Measurements from ENCODE around the gene ZMIZ1.

Gene ZMIZ1

DNA sequence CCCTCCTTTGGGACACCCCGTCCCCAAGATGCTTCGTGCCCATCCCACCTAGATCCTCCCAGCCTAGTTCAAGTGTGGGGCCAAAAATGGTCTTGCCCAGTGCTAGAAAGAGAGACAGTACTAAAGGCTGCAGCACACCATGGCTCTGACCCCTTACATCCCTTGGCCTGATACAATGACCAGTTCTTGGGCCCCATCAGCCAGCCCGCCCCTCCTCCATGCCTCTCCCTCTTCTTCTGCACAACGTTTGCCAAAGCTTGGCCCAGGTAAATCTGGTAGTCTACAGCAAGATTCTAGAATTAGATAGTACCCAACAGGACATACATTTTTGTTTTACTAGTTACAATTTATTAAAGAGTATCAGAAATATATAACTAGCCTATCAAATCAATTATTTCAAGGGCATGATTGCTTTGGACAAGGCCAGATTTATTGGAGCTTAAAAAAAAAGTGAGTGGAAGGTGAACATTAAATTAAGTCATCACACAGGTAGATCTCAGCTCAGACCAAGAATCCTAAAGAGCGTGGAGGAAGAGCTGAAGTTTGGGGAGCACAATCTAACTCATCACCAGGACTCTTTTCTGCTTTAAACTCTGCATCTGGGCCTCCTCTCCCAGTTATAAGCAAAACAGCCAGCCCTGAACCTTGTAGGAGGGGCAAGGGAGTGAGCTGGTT lies 69.8 kb downstream of the ZMIZ1 start:
- TF ChIP-seq SIN3A (IDR thresholded peaks at IDR 0.05; ENCODE audit: borderline replicate concordance, insufficient read depth, low read length), result no peak
- TF ChIP-seq, protein P1, sequence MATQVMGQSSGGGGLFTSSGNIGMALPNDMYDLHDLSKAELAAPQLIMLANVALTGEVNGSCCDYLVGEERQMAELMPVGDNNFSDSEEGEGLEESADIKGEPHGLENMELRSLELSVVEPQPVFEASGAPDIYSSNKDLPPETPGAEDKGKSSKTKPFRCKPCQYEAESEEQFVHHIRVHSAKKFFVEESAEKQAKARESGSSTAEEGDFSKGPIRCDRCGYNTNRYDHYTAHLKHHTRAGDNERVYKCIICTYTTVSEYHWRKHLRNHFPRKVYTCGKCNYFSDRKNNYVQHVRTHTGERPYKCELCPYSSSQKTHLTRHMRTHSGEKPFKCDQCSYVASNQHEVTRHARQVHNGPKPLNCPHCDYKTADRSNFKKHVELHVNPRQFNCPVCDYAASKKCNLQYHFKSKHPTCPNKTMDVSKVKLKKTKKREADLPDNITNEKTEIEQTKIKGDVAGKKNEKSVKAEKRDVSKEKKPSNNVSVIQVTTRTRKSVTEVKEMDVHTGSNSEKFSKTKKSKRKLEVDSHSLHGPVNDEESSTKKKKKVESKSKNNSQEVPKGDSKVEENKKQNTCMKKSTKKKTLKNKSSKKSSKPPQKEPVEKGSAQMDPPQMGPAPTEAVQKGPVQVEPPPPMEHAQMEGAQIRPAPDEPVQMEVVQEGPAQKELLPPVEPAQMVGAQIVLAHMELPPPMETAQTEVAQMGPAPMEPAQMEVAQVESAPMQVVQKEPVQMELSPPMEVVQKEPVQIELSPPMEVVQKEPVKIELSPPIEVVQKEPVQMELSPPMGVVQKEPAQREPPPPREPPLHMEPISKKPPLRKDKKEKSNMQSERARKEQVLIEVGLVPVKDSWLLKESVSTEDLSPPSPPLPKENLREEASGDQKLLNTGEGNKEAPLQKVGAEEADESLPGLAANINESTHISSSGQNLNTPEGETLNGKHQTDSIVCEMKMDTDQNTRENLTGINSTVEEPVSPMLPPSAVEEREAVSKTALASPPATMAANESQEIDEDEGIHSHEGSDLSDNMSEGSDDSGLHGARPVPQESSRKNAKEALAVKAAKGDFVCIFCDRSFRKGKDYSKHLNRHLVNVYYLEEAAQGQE (IDR thresholded peaks at IDR 0.05; ENCODE audit: insufficient read depth in 1 of 2, low read depth in 2 of 2, low read length in 2 of 2), result no peak
- no peak for TF ChIP-seq POLR2AphosphoS5 (IDR thresholded peaks at IDR 0.05; ENCODE audit: low read depth, low read length)
- TF ChIP-seq FOXP2 (optimal IDR thresholded peaks at IDR 0.05; ENCODE audit: borderline replicate concordance, extremely low read depth, extremely low read length, insufficient read depth), result no peak
- no peak for TF ChIP-seq TAF1 (IDR thresholded peaks at IDR 0.05; ENCODE audit: borderline replicate concordance, insufficient read depth, low read length)

DNA sequence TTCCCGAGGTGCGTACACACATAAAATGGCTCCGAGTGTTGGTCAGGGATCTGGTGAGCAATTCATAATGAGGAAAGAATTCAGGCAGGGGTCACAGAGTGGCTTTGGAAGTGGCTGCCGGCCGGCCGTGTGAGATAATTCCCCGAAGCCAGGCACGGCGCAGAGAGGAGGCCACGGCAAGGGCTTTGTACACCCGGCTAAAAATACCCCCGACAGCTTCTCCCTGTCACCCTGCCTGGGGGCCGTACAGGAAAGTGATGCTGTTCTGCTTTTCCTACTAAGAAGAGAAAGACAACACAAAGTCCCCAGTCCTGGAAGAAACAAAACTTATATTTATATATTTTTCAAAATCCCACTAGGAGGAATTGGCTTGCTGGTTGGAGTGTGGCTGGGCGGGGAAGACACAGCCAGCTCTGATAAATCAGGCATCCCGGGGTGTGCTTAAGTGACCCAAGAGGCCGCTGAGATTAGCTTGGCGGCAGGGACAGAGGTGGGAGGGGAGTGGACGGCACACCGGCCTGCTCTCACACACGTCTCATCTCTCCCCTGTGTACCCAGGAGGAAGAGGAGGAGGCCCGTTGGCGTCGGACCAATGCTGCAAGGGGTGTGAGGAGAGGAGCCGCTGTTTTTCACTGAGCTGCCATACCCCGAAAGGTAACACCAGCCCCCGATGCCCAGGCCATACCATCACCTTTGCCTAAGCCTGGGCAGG lies 70.5 kb downstream of the ZMIZ1 start:
- TF ChIP-seq, protein P1 (IDR thresholded peaks at IDR 0.05; ENCODE audit: insufficient read depth in 1 of 2, low read depth in 2 of 2, low read length in 2 of 2), result no peak
- TF ChIP-seq FOXP2 (optimal IDR thresholded peaks at IDR 0.05; ENCODE audit: borderline replicate concordance, extremely low read depth, extremely low read length, insufficient read depth) (no peak), SIN3A (IDR thresholded peaks at IDR 0.05; ENCODE audit: borderline replicate concordance, insufficient read depth, low read length) (no peak), POLR2AphosphoS5 (IDR thresholded peaks at IDR 0.05; ENCODE audit: low read depth, low read length) (no peak), TAF1 (IDR thresholded peaks at IDR 0.05; ENCODE audit: borderline replicate concordance, insufficient read depth, low read length) (no peak)

DNA sequence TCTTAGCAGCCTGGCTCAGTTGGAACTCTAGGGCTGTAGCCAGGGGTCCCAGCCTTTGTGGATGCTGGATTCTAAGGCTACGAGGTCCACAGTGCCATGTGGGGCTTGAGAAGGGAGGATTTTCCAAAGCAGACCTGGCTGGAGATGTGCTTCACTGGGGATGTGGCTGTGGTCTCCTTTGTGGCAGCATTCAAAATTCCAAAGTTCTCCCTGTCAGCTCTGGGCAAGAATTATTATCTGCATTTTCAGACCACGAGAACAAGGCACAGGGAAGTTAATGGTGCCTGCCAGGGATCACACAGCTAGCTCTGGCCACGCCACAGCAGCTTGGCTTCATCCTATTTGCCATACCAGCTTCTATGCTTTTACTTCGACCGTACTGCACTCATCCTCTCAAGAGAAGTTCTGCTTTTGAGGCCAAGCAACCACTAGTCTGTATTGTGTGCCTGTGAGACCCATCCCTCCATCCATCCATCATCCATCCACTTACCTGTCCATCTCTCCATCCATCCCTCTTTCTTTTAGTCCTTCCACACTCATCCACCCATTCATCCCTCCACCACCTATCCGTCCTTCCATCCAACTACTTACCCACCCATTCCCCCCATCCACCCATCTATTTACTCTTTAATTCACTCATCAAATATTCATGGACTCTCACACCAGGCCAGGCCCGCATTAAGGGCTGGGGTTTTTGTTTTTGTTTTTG lies 71.5 kb downstream of the ZMIZ1 start:
- TF ChIP-seq, protein P1 (IDR thresholded peaks at IDR 0.05; ENCODE audit: insufficient read depth in 1 of 2, low read depth in 2 of 2, low read length in 2 of 2), result no peak
- TF ChIP-seq POLR2AphosphoS5 (IDR thresholded peaks at IDR 0.05; ENCODE audit: low read depth, low read length), result no peak

DNA sequence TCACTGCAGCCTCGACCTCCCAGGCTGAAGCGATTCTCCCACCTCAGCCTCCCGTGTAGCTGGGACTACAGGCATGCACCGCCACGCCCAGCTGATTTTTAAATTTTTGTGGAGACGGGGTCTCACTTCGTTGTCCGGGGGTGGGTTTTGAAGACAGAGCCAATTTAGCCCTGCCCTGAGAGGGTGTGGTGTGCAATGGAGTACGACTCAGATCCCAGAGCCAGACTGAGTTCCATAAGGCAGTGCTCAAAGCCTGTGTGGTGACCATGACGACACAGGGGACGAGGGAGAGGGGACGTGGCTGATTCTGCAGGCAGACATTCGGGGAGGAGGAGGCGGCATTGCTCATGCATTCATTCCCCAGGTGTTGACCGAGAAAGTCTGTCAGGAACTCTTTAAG lies 72.1 kb downstream of the ZMIZ1 start:
- TF ChIP-seq POLR2AphosphoS5 (IDR thresholded peaks at IDR 0.05; ENCODE audit: low read depth, low read length), result no peak
- TF ChIP-seq, protein P1 (IDR thresholded peaks at IDR 0.05; ENCODE audit: insufficient read depth in 1 of 2, low read depth in 2 of 2, low read length in 2 of 2), result no peak
- no peak for TF ChIP-seq TAF1 (IDR thresholded peaks at IDR 0.05; ENCODE audit: borderline replicate concordance, insufficient read depth, low read length)
- TF ChIP-seq FOXP2 (optimal IDR thresholded peaks at IDR 0.05; ENCODE audit: borderline replicate concordance, extremely low read depth, extremely low read length, insufficient read depth), result no peak
- TF ChIP-seq SIN3A (IDR thresholded peaks at IDR 0.05; ENCODE audit: borderline replicate concordance, insufficient read depth, low read length), result no peak
